ENCODE results near the gene HRH1.
"Not testable (repeated sequence)": the region's sequence is repeated elsewhere in the genome, so short reads cannot be mapped to it uniquely, and the experiment has no call there.

HRH1 gene

DNA sequence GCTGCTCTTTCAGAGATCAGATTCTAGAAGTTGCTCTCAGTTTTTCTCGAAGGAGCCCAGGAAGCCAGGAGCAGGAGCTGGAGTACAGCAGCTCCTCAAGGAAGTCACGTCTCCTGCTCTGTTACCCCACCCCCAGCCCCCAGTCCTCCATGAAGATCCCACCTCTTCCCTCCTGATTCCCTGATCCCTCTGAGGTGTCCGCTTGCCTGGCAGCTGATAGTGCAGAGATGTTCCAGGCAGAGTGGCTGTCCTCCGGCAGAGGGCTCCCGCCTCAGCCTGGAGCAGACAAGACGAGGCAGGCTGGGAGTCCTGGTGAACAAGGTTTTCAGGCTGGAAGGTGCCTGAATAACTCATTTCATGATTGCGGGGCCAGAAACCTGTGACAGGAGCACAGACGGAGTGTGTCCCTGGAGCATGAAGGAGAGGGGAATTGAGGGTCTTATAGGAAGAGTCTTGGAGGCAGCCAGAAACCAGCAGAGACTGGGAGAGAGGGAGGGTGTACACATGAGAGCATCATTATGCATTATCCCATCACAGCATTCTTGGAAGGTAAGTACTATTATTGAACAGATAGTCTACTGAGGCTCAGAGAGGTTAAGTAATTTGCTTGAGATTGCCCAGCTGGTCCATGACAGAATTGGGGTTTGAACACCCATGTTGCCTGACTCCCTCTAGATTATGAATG, 1.2 kb downstream of the HRH1 start:
- H3K4me1 Mint-ChIP-seq (ENCODE audit: low read depth), result peaks cover 8% of the 10 kb centered on the region
- H3K27ac Mint-ChIP-seq, result no peak overlapping the region
- peaks cover 90% of the 10 kb centered on the region for H3K27me3 Mint-ChIP-seq (ENCODE audit: low read depth)
- H3K9me3 Mint-ChIP-seq, result no peaks in the 10 kb centered on the region
- H3K36me3 Mint-ChIP-seq (ENCODE audit: low read depth), result no peaks in the 10 kb centered on the region
- H3K4me3 Mint-ChIP-seq, result no peak overlapping the region

GRCh38 chr3:11156026-11156410, 1.7 kb downstream of the HRH1 start:
- Mint-ChIP-seq H3K9me3 (no peaks in the 10 kb centered on the region), H3K27me3 (ENCODE audit: low read depth) (peaks cover 90% of the 10 kb centered on the region), H3K4me3 (no peak overlapping the region), H3K4me1 (ENCODE audit: low read depth) (peaks cover 8% of the 10 kb centered on the region), H3K36me3 (ENCODE audit: low read depth) (no peaks in the 10 kb centered on the region), H3K27ac (no peak overlapping the region)

DNA sequence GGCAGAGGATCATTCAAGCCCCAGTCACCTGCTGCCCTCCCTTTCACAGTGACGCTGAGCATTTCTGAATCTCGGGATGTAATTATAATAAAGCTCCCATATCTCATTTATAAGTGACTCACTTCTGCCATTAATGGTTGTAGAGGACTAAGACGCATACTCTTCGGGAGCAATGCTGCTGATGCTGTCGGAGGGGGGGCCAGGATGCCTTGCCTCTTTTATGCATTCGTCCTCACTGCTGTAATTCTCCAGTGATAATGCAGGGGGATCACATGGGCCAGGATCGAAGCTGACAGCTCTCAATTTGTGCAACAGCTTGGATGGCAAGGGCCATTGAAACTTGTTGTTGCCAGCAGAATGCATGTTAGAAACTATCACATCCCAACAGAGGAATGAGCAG, 3.1 kb downstream of the HRH1 start:
- Mint-ChIP-seq H3K4me3 (no peak overlapping the region), H3K27ac (no peak overlapping the region), H3K9me3 (no peaks in the 10 kb centered on the region), H3K27me3 (ENCODE audit: low read depth) (peaks cover 85% of the 10 kb centered on the region), H3K36me3 (ENCODE audit: low read depth) (no peaks in the 10 kb centered on the region), H3K4me1 (ENCODE audit: low read depth) (peaks cover 8% of the 10 kb centered on the region)

GRCh38 chr3:11159421-11159904, 5.2 kb downstream of the HRH1 start:
- Mint-ChIP-seq H3K4me1 (ENCODE audit: low read depth) (peaks cover 5% of the 10 kb centered on the region), H3K9me3 (no peaks in the 10 kb centered on the region), H3K27ac (no peak overlapping the region), H3K4me3 (no peak overlapping the region), H3K36me3 (ENCODE audit: low read depth) (no peaks in the 10 kb centered on the region), H3K27me3 (ENCODE audit: low read depth) (peaks cover 81% of the 10 kb centered on the region)

DNA sequence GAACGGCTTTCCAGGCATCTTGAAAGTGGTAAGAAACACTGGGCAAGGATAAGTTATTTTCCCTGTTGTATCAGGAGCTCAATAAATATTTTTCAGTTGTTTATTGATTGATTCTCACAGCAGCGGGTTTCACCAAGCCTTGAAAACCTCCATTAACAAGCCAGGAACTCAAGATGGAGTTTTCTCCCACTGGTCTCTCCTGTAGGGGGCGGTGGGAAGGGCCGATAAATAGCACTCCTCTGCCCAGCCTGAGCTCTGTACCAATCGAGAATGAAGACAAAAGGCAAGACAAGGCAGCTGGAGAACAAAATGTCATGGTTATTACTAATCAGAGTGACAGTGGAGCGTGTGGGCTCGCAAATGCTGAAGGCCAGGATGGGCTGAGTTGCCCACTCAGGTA, 7.4 kb downstream of the HRH1 start:
- H3K27me3 Mint-ChIP-seq (ENCODE audit: low read depth), result peaks cover 64% of the 10 kb centered on the region
- H3K4me1 Mint-ChIP-seq (ENCODE audit: low read depth), result no peaks in the 10 kb centered on the region
- no peak overlapping the region for H3K27ac Mint-ChIP-seq
- H3K36me3 Mint-ChIP-seq (ENCODE audit: low read depth), result no peaks in the 10 kb centered on the region
- H3K9me3 Mint-ChIP-seq, result no peaks in the 10 kb centered on the region
- H3K4me3 Mint-ChIP-seq, result no peak overlapping the region

DNA sequence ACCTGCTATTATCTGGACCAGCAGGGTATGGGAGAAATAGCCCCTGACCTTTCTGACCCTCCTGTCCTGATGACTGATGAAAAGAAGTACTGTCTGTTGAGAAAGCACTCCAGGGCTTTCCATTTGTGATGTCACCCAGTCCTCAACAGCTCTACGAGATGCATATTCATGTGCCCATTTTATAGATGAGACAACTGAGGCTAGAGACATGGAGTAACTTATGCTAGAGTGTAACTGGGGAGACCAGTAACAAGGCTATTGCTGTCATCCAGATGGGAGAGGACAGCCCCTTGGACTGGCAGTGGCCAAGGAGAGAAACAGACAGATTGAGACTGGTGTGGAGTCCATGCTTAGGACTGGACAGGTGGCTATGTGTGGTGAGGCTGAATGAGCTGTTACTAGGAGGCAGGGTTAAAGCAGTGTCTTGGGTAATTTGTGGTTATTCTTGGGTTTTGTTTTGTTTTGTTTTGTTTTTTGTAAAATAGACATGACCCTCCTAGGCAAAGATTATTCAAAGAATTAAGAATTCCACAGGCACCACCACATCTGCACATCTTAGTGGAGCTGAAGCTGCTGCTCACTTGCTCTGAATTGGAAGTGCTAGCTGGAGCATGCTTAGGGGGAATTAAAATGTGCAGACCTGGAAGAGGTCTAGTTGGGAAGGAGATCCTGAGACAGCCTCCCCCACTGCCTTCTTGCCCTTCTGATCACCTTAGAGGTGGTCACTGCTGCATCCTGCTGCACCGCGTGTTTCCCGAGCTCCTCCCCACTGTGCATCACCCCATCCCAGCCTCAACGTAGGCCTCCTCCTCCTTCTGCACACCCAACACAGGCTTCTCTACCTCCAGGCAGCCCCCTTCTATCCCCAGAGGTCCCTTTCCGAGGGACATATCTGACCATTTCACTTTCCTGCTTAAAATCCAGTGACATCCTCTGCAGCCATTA, 8.4 kb downstream of the HRH1 start:
- H3K9me3 Mint-ChIP-seq, result no peaks in the 10 kb centered on the region
- H3K36me3 Mint-ChIP-seq (ENCODE audit: low read depth), result no peaks in the 10 kb centered on the region
- no peaks in the 10 kb centered on the region for H3K4me1 Mint-ChIP-seq (ENCODE audit: low read depth)
- H3K27ac Mint-ChIP-seq, result no peak overlapping the region
- H3K27me3 Mint-ChIP-seq (ENCODE audit: low read depth), result peaks cover 54% of the 10 kb centered on the region
- no peak overlapping the region for H3K4me3 Mint-ChIP-seq

- Mint-ChIP-seq H3K36me3 (ENCODE audit: low read depth) (no peaks in the 10 kb centered on the region), H3K4me3 (no peak overlapping the region), H3K27ac (no peak overlapping the region), H3K27me3 (ENCODE audit: low read depth) (peaks cover 38% of the 10 kb centered on the region), H3K4me1 (ENCODE audit: low read depth) (no peaks in the 10 kb centered on the region), H3K9me3 (no peaks in the 10 kb centered on the region)
Observed at GRCh38 chr3:11164607-11165006, 10.3 kb downstream of the HRH1 start.

DNA sequence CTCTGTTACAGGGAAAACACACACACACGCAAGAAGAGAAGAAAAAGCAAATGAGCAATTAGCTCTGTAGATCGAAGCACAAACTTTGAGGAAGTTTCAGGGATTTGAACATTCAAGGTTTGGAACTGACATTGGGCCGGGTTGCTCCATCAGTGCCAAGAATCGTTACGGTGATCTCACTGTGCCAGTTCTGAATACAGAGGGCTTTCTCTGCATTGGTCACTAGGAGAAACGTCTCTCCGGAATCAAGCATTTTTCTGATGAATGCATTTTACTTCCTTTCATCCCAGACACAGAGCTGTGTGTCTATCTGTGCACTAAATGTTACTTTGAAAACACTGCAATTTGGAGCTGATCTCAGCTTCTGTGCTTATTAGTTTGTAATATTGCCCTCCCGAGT, 11.2 kb downstream of the HRH1 start:
- H3K36me3 Mint-ChIP-seq (ENCODE audit: low read depth), result no peaks in the 10 kb centered on the region
- H3K27me3 Mint-ChIP-seq (ENCODE audit: low read depth), result peaks cover 30% of the 10 kb centered on the region
- no peak overlapping the region for H3K4me3 Mint-ChIP-seq
- H3K27ac Mint-ChIP-seq, result no peak overlapping the region
- no peaks in the 10 kb centered on the region for H3K4me1 Mint-ChIP-seq (ENCODE audit: low read depth)
- H3K9me3 Mint-ChIP-seq, result no peaks in the 10 kb centered on the region

GRCh38 chr3:11166807-11167400, 12.6 kb downstream of the HRH1 start:
- H3K36me3 Mint-ChIP-seq (ENCODE audit: low read depth); H3K9me3 Mint-ChIP-seq: not testable (repeated sequence)

GRCh38 chr3:11167590-11167989, 13.3 kb downstream of the HRH1 start:
- H3K9me3 Mint-ChIP-seq, result no peaks in the 10 kb centered on the region
- no peaks in the 10 kb centered on the region for H3K36me3 Mint-ChIP-seq (ENCODE audit: low read depth)
- H3K4me3 Mint-ChIP-seq, result no peak overlapping the region
- no peaks in the 10 kb centered on the region for H3K4me1 Mint-ChIP-seq (ENCODE audit: low read depth)
- no peak overlapping the region for H3K27ac Mint-ChIP-seq
- peaks cover 25% of the 10 kb centered on the region for H3K27me3 Mint-ChIP-seq (ENCODE audit: low read depth)

More at GRCh38 chr3:11166807-11167400, 12.6 kb downstream of the HRH1 start:
- not testable (repeated sequence) for H3K4me3 Mint-ChIP-seq; H3K27ac Mint-ChIP-seq; H3K4me1 Mint-ChIP-seq (ENCODE audit: low read depth)
- peaks cover 26% of the 10 kb centered on the region for H3K27me3 Mint-ChIP-seq (ENCODE audit: low read depth)

GRCh38 chr3:11168406-11168805, 14.1 kb downstream of the HRH1 start:
- no peaks in the 10 kb centered on the region for H3K9me3 Mint-ChIP-seq
- no peak overlapping the region for H3K27ac Mint-ChIP-seq
- no peaks in the 10 kb centered on the region for H3K36me3 Mint-ChIP-seq (ENCODE audit: low read depth)
- no peaks in the 10 kb centered on the region for H3K4me1 Mint-ChIP-seq (ENCODE audit: low read depth)
- peaks cover 21% of the 10 kb centered on the region for H3K27me3 Mint-ChIP-seq (ENCODE audit: low read depth)
- H3K4me3 Mint-ChIP-seq, result no peak overlapping the region

DNA sequence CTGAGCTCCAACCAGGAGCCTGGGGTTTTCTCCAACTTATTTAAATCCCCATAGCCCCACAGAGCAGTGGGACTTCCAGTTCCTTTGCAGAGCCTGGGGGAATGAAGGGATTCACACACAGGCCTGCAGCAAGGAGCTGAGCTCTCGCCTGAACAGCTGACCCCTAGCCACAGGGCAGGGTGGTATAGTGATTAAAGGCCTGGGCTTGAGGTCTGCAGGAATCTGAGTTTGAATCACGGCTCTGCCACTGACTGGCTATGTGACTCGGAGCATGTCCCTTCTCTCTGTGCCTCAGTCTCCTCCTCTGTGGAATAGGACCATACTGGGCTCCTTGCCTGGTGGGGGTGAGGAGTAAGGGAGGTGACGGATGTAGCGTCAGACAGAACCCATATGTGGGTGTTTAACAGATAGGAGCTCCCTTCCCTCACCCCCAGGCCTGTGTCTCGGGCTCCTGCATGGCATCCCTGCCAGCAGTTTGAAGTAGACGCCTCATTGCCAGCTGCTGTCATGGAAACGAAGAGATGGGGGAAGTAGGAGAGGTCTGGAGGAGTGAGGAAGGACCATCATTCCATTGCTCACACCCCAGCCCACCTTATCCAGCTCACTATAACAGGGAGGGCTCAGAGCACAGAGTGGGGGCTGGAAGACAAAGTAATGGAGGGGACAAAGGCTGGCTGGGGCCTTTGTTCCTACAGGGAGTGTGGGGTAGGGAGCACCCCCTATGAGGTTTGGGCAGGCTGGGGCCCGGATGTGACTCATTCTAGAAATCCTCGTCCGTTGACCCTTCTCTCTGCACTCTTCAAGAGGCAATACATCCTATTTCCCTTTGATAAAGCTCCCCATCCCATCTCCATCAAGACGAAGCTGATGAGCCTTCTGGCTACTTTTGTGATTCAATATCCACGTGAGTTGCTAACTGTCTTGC, 14.8 kb downstream of the HRH1 start:
- H3K4me1 Mint-ChIP-seq (ENCODE audit: low read depth), result no peaks in the 10 kb centered on the region
- H3K27ac Mint-ChIP-seq, result no peak overlapping the region
- H3K36me3 Mint-ChIP-seq (ENCODE audit: low read depth), result no peaks in the 10 kb centered on the region
- no peak overlapping the region for H3K4me3 Mint-ChIP-seq
- no peaks in the 10 kb centered on the region for H3K9me3 Mint-ChIP-seq
- peaks cover 19% of the 10 kb centered on the region for H3K27me3 Mint-ChIP-seq (ENCODE audit: low read depth)

DNA sequence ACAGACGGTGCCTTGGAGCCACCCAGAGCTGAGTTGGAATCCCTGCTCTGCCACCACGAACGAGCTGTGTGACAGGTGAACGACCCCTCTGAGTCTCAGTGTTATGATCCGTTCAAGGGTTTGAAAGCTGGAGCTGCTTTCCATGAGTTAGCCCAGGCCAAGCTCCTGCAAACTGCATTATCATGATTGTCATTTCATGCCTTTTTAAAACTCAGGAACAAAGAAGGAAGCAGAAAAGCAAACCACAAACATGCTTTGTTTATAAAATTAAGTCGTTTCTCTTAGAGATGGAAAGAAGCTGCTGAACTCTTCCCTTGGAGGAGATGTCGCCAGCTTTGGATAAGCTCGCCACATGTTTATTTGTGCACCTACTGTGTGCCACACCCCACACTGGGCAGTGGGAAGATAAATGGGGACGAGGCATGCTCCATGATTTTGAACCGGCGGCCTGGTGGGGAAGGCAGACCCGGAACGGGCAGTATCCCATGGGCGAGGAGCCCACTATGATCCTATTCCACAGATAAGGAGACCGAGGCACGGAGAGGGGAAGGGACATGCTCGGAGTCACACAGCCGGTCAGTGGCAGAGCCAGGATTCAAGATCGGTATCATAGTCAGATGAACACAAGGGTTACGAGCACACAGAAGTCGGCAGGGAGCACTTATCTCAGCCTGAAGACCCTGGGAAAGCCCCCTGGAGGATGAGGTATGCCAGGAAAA, 15.9 kb downstream of the HRH1 start:
- H3K27me3 Mint-ChIP-seq (ENCODE audit: low read depth), result peaks cover 15% of the 10 kb centered on the region
- no peak overlapping the region for H3K4me3 Mint-ChIP-seq
- no peaks in the 10 kb centered on the region for H3K36me3 Mint-ChIP-seq (ENCODE audit: low read depth)
- H3K27ac Mint-ChIP-seq, result no peak overlapping the region
- no peaks in the 10 kb centered on the region for H3K9me3 Mint-ChIP-seq
- H3K4me1 Mint-ChIP-seq (ENCODE audit: low read depth), result no peaks in the 10 kb centered on the region

Measured in T-helper 1 cell treated with Interleukin-12 subunit alpha and Interleukin-12 subunit beta and Interleukin-4 antibody, amounts not matched to agents 30 μg/mL and 1 μg/mL, for 36 hours (primary cell).